HG02588 (cell line): ENCODE measurements around the gene MRPL14.

Experiments
- ATAC-seq: cut with Tn5 transposase; IDR thresholded peaks from one replicate; pipeline ENCODE4 v1.9.1; 2021; ENCODE audit warnings: mild to moderate bottlenecking, moderate library complexity; ENCODE audit not compliant: unreplicated experiment

The MRPL14 gene

DNA sequence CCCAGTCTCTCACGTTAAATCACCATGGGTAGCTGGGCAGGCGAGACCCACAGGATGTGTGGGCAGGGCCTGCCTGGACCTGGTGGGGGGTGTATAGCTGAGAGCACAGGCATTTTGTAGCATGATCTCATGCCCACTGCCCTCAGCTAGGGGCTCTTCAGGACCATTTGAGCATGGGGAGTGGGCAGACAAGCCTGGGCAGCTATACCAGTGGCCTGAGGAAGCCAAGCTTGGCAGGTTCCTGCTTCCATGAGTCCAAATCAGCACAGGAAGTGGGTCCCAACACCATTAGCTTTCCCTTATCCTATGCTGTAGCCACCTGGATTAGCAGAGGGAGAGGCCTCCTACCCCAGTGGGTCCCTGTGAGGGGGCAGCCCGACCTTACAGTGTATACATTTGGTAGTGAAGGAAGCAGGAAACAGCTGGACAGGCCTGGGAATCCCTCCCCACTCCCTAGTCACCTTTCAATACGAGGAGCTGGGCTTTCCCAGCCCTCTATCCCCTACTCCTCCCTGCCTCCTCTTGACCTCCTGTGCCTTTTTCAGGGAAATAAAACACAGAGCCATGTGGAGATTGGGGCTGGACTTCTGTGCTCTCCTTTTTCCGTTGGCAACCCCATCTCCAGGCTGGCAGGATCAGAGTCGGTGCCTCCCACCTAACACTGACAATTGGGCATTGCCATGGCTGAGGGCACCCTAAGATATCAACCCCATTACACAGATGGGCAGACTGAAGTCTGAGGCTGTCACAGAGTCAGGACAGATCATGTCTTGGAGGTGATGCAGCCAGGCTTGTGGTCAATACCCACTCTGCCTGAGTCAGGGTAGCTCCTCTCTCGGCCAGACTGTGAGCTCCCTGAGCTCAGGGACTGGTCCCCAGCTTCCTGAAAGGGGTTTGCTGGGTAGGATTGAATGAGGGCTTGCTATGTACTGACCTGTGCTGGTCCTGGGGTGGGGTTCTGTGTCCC lies 59.8 kb downstream of the MRPL14 start:
- no peak for ATAC-seq

DNA sequence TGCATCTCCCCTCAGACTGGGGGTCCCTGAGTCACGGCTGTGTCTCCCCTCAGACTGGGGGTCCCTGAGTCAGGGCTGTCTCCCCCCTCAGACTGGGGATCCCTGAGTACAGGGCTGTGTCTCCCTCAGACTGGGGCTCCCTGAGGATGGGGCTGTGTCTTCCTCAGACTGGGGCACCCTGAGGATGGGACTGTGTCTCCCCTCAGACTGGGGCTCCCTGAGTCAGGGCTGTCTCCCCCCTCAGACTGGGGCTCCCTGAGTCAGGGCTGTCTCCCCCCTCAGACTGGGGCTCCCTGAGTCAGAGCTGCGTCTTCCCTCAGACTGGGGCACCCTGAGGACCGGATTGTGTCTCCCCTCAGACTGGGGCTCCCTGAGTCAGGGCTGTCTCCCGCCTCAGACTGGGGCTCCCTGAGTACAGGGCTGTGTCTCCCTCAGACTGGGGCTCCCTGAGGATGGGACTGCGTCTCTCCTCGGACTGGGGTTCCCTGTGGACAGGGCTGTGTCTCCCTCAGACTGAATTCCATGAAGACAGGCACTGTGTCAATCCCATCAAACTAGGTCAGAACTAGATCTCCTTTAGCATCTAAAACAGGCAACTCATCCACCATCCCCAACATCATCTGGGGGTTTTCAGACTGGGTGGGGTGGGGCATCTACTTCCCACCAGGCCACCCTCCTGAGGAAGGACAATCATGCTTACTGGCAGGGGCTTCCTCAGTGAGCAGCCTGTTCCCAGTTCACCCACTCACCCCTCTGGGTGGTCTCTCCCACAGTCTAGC lies 60.7 kb downstream of the MRPL14 start:
- ATAC-seq, result no peak

DNA sequence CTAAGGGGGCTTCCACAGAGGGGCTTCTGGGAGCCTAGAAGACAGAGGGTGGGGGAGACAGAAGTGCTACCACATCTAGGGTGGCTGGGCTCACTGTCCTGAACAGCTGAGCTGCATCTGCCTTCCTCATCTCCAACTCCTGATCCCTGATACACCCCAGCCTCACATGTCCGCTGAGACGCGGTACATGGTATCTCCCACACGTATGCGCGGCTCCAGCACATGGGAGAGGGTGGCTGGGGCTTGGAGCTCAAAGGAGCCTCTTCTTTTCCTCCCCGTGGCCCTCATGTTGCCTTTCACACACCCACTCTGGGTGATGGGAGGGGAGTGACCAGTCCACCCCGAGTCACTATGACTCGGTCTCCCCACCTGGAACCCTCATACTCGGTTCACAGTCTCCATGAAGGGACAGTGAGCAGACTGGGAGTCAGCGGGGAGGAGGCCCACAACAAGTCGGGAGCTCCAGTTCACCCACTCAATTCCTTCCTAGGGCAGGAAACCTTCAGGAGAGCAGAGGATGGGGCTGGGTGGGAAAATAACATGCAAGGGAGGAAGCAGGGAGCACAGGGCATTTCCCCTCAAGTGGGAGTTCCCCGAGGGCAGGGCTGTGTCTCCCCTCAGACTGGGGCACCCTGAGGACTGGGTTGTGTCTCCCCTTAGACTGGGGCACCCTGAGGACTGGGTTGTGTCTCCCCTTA lies 61.7 kb downstream of the MRPL14 start:
- ATAC-seq, result no peak

DNA sequence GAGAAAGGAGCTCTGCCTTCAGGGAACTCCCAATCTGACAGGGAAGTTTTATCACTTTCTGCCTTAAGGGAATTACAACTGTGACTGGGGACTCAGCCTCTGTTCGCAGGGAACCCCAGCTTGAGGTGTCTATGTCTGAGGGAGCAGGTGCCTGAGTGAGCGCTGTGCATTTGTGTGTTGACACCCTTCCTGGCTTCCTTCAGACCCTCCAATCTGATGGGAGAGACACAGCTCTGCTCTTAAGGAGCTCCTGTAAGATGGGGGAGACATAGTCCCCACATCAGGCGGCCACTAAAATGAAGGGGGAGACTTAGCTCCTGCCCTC lies 62.3 kb downstream of the MRPL14 start:
- no peak for ATAC-seq

DNA sequence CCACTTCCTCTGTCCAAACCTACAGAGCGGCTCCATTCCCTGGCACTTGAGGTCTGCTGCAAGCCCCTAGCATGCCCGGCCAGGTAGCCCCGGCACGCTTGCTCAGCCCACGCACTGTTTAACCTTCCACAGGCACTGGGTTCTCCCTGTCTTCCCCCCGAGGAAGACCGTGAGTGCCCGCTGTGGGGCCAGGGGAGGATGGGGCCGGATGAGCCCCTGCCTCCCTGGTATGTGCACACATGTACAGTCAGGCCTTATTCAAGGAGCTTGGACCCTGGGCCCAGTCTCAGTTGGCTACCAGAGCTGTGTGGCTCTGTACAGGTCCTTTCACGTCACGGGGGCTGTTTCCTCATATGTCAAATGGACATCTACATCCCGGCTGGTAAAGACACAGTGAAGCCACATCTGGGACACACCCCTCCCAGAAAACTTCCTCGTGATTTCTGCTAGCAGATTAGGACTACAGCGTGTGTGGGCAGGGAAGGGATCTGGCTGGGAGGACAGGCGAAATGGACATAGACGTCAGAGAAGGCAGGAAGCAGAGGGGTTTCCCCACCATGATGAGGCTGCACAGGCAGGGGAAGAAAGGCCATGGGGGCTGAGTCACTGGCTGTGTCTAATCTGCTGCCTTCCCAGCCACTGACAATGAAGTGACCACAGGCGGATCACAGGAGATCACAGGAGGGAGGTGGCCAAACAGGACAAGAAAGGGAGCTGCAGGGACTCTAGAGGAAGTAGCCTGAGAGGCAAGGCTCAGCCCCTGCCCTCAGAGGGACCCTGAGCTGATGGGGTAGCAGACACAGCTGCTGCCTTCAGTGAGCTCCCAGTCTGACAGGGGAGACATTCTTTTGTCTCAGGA lies 62.9 kb downstream of the MRPL14 start:
- ATAC-seq, result no peak

DNA sequence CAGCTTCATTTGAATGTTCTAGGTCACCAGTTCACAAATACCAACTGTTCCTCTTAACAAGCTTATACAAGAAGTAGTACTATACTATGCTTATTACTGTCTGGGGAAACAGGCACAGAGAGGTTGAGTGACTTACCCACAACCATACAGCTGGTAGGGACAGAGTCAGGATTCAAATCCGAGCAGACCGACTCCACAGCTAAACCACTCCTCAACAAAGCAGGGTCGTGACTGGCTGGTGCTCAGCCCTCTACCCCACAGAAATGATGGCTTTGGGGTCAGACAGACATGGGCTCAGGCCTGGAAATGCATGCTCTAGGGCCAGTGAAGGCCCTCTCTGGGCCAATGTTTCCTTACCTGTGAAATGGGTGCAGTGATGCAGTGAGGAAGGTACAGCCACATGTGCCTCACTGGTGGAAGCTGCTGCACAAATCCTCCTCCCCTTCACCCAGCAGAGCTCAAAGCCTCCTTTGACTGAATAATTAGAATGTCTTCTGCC lies 63.6 kb downstream of the MRPL14 start:
- ATAC-seq, result no peak
